GM21515 (cell line): Measurements from ENCODE around the gene GDF9.
"Not testable (repeated sequence)": the region's sequence is repeated elsewhere in the genome, so short reads cannot be mapped to it uniquely, and the experiment has no call there.

Experiments used
- ATAC-seq: cut with Tn5 transposase; IDR thresholded peaks from one replicate; pipeline ENCODE4 v1.9.1; 2021; ENCODE audit not compliant: unreplicated experiment

GDF9 gene

DNA sequence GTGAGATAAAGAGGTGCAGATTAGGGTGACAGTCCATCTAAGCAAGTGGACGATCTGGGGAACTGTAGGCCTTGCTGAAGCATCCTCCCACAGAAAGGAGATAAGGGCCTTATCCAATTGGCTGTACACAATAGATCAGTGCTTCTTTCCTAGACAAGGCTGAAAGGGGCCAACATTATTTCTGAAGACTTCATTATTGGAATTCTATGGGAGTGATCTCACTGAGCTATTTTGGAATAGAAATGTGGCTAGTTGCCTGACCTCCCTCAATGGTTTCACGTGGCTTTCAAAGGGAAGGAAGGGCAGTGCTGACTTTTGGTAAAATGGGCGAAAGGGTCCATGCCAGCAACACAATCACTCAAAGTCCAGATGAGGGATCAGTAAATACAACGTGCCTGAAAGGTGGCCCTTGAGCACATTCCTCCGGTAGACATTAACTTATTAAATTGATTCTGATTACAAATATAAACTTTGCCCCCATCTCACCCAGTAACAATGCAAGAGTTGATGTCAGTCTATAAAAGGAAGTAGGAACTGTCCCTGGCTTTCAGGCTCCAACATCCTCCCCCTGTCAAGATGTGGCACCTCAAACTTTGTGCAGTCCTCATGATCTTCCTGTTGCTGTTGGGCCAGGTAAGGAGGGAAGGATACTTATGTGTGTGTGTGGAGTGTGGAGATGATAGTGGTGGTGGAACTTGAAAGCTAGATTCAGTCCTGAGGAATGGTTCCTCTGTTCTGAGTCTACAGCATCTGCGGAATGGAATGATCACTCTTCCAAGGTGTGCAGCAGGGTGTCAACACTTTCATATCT lies 7.1 kb upstream of the GDF9 start, which contains the start of gene LEAP2:
Gene LEAP2, plus strand, starts transcription at position 550 of the 811 bp plus-strand sequence. Its CDS starts 27 bp downstream, at position 577.
- ATAC-seq, result no peak

GRCh38 chr5:132872788-132873118 lies 6.5 kb upstream of the GDF9 start:
- ATAC-seq, result no peak

- no peak for ATAC-seq
Observed at GRCh38 chr5:132871459-132872284, 5.4 kb upstream of the GDF9 start.

DNA sequence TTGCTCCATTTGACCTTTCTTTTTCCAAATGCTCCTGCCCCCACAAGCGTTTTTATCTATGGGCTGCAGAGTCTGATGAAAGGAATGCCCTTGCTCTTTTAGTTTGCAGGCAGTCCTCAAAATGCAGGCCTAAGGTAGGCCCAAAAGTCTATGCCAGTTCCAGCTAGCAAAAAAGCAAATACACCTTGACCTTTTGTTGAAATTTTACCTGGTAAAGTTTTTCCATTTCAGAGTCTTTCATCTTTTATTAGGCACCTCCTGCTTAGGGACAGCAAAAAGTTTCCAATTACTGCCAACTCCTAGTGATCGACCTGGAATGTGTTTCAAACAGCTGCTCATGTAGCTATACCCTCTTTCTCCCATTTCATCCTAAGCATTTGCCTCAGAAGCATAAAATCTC lies 4.5 kb upstream of the GDF9 start:
- ATAC-seq, result no peak

- ATAC-seq, result no peak
Observed at GRCh38 chr5:132868754-132869153, 2.5 kb upstream of the GDF9 start.

DNA sequence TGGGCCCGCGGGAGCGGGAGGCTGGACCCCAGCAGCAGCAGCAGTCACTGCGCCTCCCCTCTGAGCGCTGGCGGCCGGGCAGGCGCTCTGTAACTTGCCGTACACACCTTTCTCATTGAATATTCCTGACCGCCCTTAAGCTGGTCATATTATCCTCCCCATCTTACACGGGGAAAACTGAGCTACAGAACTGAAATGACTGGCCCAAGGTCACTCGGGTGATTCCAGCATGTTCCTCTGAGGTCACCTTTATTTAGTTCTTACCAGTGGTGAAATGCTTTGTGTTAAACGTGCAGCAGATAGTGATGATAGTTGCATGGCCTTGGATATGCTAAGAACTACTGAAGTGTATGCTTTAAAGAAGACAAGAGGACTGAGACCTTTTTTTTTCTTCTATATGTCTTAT lies 780 bp upstream of the GDF9 start:
- peak; percentile 12 for ATAC-seq

DNA sequence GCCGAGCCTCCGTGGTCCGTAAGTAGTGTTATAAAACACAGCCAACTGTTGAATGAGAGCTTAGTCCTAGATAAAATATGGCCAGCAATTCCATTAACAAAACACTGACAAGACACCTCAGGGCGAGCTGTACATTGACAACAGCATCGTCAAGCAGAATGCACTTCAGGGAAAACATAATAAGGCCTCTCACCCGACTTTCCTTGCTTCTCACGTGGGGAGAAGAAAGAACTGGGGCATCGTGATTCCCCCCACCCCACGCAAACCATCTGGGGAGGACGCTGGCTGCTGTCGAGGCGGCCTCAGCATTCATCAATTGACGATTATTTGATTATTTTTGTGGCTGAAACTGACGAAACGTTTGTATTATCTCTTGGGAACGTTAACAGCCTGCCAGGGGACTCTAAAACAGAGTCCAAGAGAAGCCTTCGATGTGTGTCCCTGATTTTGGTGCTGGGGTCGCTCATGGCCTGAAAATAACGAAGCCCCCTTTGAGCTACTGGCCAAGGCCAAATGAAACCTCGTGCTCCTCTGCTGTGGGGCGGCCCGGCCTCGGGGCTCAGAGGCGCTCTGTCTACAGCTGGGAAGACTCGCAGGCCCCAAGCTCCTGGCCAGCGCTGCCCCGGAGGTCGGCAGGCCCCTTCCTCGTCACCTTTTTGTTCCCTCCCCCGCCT lies 464 bp downstream of the GDF9 start:
- ATAC-seq, result no peak

DNA sequence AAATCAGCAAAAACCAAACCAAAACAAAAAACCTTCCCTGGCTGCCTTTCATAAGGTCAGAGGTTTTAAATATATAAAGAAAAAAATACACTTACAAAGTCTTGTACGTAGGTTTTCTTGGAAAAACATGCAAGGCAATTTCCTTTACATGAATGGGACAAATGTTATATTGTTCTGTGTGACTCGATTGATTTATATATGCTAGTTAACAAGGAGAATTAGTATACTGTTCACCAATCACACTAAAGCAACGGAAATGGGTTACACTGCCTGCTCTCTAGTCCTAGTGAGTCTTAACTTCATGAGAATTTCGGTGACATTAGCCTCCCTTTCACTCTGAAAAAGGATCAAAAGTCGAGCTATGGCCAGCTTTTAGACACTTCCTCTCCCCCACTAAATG lies 5.5 kb downstream of the GDF9 start:
- ATAC-seq, result no peak

DNA sequence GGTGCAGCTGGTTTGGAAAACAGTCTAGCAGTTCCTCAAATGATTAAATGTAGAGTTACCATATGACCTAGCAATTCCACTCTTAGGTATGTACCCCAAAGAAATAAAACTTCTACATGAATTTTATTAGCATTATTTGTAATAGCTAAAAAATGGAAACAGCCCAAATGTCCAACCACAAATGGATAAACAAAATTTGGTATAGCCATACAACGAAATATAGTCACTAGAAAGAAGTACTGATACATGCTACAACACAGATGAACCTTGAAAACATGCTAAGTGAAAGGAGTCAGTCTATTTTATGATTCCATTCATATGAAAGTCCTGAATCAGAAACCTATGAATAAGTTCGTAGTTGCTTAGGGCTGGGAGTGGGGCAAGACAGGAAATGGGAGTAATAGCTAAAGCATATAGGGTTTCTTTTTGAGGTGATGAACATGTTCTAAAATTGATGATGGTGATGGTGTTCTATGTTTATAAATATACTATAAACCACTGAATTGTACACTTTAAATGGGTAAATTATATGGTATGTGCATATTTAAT lies 6.3 kb downstream of the GDF9 start:
- ATAC-seq, result no peak

- no peak for ATAC-seq
Observed at GRCh38 chr5:132856011-132856410, 10.3 kb downstream of the GDF9 start.

DNA sequence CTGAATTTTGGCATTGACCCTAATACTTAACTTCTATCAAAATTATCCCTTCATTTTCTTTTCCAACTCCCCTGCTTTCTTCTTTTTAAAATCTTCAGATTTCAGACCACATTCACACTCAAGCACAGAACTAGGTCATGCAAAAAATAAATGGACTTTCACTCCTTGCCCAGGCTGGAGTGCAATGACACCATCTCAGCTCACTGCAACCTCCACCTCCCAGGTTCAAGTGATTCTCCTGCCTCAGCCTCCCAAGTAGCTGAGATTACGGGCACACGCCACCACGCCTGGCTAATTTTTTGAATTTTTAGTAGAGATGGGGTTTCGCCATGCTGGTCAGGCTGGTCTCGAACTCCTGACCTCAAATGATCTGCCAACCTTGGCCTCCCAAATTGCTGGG lies 11.3 kb downstream of the GDF9 start:
- ATAC-seq, result not testable (repeated sequence)

DNA sequence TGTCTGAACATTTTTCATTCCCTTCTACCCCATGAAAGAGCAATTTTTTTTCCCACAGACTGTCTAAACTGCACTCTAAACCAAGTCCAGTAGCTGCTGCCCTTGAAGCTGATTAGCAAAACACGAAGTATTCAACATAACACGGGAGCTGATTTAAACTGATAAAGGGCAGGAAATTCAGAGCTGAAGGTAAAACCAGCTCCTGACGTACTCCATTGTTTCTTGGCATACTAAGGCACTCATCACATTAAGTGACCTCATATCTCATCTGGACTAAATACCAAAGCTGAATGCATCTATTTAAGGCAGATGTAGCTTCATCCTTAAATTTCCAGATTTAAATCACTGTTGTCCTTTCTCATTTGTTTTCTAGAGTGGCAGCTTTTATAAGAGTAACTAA lies 12.0 kb downstream of the GDF9 start:
- no peak for ATAC-seq

DNA sequence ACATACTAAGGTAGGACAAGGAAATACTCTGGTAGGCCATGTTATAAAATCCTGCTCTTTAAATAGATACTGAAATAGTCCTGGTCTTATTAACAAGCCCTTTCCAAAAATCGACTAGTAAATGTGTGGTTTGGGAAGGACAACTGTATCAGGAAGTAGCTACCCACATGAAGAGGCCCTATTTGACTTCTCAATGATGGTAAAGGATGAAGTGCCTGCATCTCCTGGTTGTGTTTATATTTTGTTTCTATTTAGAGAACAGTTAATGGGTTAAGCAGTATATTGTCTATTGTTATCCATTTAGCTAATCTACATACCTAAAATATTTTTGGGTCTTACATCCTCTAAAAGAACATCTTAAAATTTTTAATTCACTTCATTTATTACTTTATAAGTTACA lies 12.5 kb downstream of the GDF9 start:
- ATAC-seq, result no peak

- ATAC-seq, result no peak
Observed at GRCh38 chr5:132853323-132853722, 12.9 kb downstream of the GDF9 start.

- ATAC-seq, result no peak
Observed at GRCh38 chr5:132850066-132850465, 16.2 kb downstream of the GDF9 start.

- ATAC-seq, result no peak
Observed at GRCh38 chr5:132849347-132849746, 16.9 kb downstream of the GDF9 start.

GRCh38 chr5:132848270-132848669 lies 18.0 kb downstream of the GDF9 start:
- no peak for ATAC-seq

DNA sequence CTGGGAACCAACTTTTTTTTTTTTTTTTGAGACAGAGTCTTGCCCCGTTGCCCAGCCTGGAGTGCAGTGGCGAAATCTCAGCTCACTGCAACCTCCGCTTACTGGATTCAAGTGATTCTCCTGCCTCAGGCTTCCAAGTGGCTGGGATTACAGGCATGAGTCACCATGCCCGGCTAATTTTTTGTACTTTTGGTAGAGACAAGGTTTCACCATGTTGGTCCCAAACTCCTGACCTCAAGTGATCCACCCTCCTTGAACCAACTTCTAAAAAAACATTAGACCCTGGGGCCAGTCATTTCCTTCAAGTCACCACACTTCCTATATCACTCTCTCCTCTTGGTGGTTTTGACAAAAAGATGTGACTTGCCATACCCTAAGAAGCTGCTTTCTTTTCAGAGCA lies 25.0 kb downstream of the GDF9 start:
- ATAC-seq, result no peak

DNA sequence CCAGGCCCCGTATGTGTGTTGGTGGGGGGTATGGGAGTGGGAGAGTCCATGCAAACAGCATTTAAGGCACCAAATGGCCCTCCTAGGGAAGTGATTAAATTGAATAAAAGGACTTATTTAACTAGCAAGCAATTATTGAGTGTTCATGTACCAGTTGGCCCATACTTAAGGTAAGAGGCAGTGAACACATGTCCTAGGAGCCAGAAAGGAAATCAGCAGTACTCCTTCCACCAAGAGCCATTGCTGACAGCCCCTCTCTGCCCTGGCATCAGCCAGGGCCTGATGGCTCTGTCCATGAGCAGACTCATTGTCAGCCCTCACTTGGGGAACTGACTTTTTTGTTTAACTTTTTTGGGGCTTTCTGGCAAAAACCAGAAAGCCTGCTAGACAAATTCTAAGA lies 25.4 kb downstream of the GDF9 start:
- ATAC-seq, result no peak

- no peak for ATAC-seq
Observed at GRCh38 chr5:132840313-132840712, 26.0 kb downstream of the GDF9 start.
